ENCODE data around the gene CFL2.

DNA sequence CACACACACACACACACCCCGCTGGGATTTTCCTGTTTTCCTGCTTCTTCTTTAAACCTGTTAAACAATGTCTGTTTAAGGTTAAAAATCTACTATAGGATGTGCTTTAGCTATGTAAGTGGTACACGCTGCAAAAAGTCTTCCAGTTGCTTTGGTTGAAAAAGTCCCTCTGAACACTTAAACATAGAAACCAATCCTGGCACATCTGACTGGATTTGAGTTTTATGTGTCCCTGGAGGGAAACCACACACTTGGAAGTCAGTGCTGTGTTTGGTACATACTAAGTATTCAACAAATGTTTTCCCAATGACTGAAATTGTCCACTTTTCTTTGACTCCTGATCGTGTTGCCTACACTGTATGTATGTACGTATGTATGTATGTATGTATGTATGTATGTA is 22.0 kb downstream of the CFL2 start:
- TF ChIP-seq, protein P1, sequence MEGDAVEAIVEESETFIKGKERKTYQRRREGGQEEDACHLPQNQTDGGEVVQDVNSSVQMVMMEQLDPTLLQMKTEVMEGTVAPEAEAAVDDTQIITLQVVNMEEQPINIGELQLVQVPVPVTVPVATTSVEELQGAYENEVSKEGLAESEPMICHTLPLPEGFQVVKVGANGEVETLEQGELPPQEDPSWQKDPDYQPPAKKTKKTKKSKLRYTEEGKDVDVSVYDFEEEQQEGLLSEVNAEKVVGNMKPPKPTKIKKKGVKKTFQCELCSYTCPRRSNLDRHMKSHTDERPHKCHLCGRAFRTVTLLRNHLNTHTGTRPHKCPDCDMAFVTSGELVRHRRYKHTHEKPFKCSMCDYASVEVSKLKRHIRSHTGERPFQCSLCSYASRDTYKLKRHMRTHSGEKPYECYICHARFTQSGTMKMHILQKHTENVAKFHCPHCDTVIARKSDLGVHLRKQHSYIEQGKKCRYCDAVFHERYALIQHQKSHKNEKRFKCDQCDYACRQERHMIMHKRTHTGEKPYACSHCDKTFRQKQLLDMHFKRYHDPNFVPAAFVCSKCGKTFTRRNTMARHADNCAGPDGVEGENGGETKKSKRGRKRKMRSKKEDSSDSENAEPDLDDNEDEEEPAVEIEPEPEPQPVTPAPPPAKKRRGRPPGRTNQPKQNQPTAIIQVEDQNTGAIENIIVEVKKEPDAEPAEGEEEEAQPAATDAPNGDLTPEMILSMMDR (tag by site-specific recombination; IDR thresholded peaks at IDR 0.05), result no peak
- no peak for TF ChIP-seq ZSCAN23 (tag by site-specific recombination; IDR thresholded peaks at IDR 0.05)
- no peak for TF ChIP-seq YY1 (tag by site-specific recombination; IDR thresholded peaks at IDR 0.05)
- TF ChIP-seq ZNF140 (tag by site-specific recombination; IDR thresholded peaks at IDR 0.05), result no peak
- no peak for TF ChIP-seq KLF1 (tag by site-specific recombination; IDR thresholded peaks at IDR 0.05)
- no peak for TF ChIP-seq ZNF274 (IDR thresholded peaks at IDR 0.05; ENCODE audit: low read length)
- TF ChIP-seq ZNF274 (tag by site-specific recombination; IDR thresholded peaks at IDR 0.05; ENCODE audit: borderline replicate concordance), result no peak
- no peak for TF ChIP-seq ZNF2 (tag by site-specific recombination; IDR thresholded peaks at IDR 0.05)
- no peak for TF ChIP-seq ZNF776 (tag by site-specific recombination; IDR thresholded peaks at IDR 0.05; ENCODE audit: borderline replicate concordance)
